ENCODE results near the gene ST3GAL4.
"Not testable (repeated sequence)": the region's sequence is repeated elsewhere in the genome, so short reads cannot be mapped to it uniquely, and the experiment has no call there.

The ST3GAL4 gene, protein sequence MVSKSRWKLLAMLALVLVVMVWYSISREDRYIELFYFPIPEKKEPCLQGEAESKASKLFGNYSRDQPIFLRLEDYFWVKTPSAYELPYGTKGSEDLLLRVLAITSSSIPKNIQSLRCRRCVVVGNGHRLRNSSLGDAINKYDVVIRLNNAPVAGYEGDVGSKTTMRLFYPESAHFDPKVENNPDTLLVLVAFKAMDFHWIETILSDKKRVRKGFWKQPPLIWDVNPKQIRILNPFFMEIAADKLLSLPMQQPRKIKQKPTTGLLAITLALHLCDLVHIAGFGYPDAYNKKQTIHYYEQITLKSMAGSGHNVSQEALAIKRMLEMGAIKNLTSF

DNA sequence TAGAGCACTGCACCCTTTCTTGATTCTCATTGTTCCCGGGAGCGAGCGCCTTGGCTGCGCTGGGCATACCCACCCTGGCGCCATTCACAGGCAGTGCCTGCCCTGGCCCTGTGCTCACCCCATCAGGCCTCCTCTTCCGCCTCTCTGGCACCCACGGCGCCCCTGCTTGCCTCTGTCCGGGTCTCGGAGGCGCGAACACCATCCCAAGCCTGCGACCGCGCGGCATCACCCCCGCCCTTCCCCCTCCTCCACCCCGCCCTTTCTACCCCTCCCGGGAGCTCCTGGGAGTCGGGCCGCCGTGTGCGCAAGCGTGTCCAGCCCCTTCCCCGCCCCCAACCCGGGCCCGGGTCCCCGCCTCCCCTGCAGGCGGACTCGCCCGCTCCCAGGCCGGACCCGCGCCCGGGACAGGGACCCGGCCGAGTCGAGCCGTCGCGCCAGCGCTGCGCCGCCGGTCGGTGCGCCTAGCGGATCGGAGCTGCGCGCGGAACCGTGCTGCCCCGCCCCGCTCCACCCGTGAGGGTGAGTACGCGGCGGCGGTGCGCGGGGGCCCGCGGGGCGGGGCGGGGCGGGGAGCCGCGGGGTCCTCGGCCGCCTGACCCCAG, at the start of gene ST3GAL4:
Gene ST3GAL4 (plus strand): TSS at position 363 of the 602 bp plus-strand sequence. CDS start 50,470 bp downstream, outside the sequence.
- peak; percentile 94 for DNase-seq

DNA sequence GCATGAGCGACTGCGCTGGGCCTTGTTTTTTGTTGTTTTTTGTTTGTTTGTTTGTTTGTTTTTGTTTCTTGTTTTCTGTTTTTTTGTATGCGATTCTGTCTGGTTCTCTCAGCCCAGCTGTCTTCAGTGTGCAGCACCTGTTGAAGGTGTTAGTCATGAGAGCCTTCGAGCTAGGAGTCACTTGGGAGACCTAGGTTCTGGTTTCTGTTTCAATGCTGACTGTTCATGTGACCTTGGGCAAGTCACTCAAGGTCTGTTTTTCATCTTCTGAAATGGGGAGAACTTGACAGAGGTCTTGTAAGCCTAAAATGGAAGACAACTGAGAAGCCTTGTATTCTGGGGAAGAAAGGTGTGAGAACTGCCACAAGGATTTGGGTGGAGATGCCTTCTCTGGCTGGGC, 49.8 kb upstream of the ST3GAL4 start:
- peak; percentile 10 for DNase-seq

DNA sequence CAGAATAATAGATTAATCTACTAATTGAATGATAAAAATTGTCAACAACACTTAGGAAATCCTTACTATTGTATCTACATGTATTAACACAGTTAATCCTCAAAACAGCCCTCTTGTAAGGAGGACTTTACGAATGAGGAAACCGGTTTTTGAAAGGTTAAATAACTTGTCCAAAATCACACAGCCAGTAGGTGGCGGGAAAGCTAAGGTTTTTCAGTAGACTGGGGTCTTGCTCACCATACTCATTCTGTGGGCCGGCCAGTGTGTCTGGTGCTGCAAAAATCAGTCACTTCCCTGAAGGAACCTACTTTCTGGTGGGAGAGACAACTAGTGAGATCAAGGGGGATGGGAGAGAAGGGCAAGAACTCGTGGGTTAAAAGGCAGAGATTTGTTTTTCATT, 47.8 kb upstream of the ST3GAL4 start:
- DNase-seq: peak; percentile 42

DNA sequence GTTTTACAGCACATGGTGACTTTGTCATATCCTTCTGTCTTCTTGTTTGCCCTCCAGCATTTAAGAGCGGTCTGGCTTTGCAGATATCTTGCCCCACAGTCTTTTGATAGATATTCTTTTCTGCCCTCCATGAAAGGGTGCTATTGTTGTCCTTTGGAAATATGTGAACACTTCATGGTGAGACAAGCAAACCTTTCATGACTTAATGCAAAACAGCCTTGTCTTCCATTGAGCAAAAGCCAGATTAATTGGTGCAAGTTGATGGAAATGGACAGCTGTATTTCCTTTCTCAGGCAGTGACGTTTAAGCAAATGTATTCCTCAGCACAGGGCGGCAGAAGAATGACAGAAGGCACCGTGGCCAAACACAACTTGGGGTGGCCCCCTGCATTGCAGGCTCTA, 47.2 kb upstream of the ST3GAL4 start:
- DNase-seq: peak; percentile 30

DNA sequence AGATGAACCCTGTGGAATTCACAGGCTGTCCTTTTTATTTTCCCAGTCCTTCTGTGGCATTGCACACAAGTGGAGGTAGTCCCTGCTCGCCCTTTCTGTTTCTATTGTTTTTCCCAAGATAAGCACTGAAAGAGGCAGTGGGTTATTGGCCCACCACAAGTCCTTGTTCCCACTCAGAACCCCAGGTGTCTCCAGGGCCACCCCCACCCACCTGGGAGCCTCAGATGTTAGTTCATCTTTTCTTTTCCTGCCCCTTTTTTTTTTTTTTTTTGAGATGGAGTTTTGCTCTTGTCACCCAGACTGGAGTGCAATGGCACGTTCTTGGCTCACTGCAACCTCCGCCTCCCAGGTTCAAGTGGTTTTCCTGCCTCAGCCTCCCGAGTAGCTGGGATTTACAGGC, 46.7 kb upstream of the ST3GAL4 start:
- not testable (repeated sequence) for DNase-seq

DNA sequence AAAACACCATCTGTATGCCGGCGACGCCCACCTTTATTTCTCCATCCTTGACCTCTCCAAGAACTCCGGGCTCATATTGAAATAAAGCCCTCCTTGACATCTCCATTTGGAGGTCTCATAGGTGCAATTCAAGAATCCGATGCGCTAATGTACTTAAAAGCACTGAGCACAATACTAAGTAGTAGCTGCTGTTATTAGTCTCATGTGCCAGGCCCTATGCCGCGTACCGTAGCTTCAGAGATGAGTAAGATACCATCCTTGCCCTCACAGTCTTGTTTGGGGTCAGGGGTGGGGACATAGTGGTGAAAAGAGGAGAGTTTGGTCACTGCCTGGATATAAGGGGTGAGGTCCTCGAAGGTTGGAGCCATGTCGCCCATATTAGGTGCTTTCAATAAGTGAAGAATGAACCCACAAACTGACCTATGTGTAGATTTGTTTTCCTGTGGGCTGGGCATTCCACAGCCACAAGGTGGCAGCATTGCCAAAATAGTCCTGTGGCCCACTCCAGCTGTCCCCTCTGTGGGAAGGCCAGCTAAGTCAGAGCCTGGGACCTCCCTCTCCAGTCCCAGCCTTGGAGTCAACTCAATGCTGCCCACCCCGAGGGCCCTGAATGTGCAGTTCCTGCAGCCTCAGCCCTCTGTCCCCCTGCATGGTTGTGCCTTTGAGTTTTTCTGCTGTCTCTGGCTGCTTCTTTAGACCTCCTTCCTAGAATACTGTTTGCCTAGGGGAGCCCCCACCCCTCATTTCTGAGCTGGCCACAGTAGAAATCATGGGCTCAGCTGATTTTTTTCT, 45.1 kb upstream of the ST3GAL4 start:
- DNase-seq: peak; percentile 84

DNA sequence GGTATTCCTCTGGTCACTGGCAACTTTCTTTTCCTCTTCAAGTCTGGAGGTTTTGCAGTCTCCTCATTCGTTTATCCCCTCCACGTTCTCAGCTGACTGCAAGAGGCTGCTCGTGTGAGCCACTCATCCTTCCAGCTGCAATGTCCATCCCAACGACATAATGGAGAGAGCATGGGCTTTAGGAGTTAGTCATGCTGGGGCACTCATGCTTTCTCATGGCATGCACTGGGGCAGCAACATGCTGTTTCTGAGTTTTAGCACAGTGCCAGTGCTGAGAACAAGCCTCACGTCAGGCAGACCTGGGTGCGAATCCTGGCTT, 44.5 kb upstream of the ST3GAL4 start:
- no peak for DNase-seq

DNA sequence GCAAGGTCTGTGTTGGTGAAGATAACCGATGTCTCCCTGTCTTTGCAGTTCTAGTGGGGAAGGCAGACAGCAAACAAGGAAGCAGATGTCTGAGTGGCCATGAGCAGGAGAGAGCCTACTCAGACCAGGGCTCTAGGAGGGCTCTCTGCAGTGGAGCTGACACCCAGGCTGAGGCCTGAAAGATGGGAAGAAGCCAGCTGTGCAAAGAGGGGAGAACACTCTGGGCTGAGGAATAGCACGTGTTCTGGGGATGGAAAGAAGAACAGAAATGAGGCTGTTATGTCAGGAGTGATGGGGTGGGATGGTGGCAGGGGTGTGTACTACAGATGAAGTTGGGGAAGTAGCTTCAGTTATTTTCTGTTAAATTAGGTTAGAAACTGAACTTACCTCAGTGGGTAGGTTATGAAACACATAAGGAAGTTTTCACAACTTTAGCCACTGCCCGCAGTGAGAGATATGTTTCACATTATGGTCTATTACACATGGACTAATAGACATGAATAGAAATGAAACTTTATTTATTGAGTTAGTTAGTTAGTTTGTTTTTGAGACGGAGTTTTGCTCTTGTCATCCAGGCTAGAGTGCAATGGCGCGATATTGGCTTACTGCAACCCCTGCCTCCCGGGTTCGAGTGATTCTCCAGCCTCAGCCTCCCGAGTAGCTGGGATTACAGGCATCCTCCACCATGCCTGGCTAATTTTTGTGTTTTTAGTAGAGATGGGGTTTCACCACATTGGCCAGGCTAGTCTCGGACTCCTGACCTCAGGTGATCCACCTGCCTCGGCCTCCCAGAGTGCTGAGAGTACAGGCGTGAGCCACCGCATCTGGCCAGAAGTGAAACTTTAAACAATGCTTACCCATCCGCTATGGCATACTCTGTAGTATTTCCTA, 43.8 kb upstream of the ST3GAL4 start:
- no peak for DNase-seq

DNA sequence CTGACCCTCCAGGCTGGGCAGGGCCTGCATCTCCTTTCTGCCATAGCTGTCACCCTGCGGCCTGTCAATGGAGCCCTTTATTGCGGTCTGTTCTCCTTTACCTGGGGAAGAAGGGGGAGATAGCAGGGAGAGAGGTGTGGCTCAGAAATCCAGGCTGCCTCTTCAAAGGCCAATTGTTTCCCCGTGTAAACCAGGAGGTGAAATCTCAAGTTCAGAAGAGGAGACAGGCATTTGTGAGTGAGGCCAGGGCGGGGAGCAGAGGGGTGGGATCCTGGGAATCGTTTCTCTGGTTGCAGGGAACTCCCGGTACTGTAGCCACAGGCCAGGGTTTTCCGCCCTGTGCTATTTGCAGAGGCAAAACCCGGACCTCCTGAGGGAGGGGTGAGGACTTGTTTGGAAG, 42.5 kb upstream of the ST3GAL4 start:
- DNase-seq: no peak

DNA sequence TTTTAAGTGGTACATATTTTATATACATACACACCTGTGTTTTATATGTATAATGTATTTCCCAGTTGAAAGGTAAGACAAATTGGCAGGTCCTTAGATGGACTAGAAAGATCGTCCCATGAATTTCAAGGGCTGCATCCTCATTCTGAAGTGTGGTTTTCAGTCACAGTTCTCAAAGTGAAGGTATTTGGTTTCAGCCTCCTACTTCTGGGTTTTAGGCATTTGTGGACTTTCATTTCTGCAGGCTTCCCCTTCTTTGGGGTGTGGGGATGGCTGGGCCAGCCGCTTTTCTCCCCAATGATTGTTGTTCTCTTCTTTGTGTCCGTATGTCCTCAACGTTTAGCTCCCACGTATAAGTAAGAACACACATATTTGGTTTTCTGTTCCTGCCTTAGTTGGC, 41.7 kb upstream of the ST3GAL4 start:
- DNase-seq: no peak

DNA sequence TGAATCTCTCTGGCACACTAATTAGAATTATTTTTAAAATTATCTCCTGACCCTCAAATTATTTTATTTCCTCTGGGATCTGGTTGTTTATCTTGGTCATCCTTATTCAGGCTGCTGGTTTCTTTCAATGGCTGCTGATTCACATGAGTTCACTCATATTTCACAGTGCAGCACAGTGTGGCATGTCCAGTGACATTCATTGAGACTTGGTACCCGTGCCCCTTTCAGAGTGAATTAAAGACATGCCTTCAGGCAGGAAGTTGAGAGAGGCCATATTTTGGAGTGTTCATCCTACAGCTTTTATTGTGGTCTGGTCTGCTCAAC, 38.1 kb upstream of the ST3GAL4 start:
- DNase-seq: no peak

DNA sequence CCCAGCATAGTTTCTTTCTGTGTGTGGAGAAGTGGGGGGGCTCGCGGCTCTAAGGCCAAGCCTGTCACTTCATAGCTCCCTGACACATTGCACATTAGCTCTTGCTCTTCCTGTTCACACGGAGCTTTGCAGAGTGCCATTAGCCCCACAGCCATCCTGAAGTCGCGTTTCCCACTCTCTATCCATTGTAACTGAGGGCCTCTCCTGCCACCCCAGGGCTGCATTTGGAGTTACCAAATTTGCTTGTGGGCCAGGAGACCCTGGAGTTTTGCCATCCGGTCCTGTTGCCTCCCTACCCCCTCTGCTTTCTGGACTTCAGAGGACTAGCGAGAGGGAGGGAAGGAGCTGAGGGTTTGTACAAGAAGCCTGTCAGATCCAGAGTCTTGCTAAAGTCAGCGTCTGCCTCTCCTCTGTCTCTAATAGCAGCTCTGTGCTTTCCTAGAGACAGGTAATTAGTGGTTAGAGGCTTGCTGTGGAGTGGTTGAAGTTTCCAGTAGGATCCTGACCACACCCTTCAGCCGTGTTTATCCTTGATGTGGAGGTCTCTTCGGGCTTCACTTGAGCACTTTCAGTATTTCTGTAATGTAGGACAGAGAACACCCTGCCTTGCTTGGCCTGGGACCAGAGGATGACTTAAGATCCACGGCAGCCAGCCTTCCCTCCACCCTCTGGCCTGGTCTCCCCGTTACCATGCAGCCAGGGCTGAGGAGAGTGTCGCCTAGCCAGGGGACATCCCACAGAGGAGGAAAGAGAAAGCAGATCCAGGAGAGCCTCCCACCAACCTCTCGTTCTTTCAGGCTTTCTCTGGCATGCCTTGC, 37.5 kb upstream of the ST3GAL4 start:
- DNase-seq: no peak

DNA sequence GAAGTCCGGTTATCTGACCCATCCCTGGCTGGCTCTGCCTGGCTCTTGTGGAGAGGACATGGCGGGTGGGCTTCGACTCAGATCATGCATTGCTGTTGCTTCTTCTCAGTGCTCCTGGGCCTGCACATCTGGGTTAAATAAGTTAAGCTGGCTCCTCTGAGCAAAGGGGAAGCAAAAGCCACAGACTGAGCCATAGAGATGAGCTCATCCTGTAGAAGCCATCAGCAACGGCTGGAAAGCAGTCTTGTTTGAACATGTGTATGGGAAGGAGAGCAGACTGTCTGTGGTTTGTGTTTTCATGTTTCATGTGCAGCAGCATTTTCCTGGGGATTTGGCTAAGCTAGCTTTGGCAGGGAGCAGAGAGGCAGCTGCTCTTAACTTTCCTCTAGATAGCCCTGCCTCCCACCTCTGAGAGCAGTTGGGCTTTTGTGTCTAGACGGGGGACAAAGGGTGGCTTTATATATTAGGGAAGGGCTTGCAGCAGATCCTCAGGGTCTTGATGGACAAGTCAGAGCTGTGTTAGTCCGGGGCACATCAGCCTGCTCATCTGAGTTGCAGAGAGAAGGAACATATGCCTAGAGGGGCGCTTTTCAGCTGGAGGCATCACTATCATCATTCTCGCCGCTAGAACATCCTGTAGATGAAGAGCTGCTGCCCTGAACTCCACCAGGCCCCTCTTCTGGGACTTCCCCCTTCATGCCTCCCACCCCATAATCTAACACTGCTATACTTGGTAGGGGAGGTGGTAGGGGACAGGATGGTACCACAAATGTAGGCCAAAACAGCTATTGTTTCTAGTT, 36.7 kb upstream of the ST3GAL4 start:
- peak; percentile 93 for DNase-seq

DNA sequence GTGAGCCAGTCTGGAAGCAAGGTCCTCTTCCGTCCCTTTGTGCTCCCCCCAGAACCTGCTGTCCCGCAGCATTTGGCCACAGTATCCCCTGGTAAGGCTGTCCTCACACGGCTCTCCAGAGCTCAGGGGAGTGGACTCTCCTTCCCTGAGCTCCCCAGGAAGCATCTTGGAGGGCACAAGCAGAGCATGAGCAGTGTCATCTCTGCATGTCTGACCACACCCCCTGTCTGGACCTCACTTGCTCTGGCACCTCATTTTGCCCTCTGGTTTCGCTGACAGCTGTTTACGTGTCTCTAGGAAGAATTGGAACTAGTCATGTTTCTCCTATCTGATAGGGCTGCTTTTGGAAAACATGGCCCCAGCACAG, 36.1 kb upstream of the ST3GAL4 start:
- DNase-seq: peak; percentile 36

DNA sequence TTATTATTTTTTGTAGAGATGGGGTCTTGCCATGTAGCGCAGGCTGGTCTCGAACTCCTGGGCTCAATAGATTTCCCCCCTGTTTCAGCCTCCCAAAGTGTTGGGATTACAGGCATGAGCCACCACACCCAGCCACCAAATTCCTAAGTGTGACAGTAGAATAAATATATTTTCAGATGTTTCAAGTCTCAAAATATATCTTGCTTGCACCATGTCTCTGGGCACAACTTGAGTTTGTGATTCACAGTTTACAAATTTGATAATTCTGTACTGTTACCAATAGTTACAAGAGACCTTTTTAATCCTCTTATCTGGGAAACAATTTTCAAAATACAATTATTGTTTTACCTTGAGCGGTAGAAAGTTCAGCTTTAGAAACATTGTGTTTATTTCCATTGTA, 32.5 kb upstream of the ST3GAL4 start:
- DNase-seq: no peak

DNA sequence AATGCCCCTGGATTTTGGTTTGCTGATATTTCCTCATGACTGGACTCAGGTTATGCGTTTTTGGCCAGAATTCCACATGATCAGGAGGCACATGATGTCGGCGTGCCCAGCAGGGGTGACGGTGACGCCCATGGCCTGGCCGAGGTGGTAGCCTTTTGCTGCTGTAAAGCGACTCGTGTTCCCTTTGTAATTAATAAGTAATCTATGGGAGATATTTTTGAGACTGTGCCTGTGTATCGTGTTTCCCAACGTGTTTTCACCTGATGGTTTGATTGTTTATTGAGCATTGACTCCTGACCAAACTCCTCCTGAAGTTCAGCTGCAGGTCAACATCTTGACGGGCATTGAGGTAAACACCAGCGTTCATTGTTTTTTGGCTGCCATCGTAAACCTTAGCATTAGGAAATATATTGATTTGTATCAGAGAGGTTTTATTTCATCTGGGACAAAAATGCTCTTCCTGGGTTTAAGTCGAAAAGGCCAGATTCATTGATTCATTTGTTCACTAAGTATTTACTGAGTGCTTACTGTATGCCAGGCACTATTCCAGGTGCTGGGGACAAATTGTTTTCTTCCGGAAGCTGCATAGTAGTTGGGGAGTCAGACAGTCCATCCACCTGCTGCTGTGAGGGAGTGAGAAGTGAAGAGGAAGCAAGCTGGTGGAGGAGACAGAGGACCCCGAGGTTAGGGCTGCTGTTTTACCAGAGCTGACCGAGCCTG, 28.0 kb upstream of the ST3GAL4 start:
- DNase-seq: peak; percentile 8

DNA sequence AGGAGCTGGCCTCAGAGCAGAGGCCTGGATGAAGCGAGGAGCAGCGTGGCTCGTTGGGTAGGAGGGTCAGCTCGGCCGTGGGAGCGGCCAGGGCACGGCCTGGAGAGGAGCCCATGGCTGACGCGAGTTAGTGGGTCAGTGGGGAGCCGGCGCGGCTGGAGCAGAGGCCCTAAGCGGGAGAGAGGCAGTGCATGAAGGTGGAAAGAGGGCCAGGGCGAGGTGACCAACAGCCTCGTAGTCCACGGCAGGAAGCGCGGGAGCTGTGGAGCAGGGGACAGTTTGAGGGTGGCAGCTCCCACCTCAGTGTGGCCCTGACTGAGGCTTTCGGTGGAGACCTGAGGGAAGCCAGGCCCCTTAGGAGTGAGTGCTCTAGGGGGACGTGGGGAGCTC, 27.5 kb upstream of the ST3GAL4 start:
- peak; percentile 12 for DNase-seq

DNA sequence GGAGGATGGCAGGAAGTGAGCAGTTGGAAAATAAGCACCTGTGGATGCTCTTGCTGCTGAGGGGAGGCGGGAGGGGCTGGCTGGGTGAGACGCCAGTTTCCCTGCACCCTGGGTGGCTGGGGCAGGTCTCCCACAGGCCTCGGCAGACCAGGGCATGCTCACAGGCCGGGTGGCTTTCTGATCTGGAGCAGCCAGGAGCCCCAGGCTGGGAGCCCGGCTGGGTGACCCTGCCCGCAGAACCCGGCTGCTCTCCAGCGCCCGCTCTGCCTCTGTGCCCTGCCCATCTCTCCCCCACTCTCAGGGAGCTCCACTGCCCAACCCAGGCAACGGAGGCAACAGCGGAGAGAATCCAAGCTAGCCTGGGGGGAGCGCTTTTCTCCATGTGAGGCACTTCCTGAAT, 27.0 kb upstream of the ST3GAL4 start:
- DNase-seq: peak; percentile 12

DNA sequence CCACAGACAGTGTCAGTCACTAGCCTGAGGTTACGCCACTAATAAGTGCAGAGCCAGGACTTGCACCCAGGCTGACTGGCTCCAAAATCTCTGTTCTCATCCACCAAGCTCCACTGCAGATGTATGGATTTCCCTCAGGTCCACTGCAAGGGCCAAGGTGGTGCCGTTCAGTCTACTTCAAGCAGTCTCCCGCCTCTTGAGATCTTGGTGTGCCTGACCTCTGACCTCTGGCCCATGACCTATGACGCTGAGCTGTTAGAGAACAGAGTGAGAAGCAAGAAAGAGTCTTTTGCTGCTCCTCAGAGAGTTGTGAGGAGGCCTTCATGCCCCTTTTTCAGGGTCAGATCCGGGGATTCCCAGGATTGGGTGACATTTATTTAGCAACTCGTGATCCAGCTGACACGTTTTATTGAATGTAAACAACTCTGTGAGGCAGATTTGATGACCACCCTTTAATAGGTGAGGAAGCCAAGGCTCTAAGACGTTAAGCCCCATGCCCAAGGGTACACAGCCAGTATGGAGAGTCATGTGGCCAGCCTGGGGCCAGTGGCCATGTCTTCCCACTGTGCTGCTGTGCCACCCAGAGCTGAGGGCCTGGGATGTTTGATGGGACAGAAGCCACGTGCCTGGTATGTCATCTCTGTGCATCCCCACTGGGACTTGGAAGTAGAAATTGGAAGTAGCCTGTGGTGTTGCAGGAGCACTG, 26.4 kb upstream of the ST3GAL4 start:
- DNase-seq: peak; percentile 14

DNA sequence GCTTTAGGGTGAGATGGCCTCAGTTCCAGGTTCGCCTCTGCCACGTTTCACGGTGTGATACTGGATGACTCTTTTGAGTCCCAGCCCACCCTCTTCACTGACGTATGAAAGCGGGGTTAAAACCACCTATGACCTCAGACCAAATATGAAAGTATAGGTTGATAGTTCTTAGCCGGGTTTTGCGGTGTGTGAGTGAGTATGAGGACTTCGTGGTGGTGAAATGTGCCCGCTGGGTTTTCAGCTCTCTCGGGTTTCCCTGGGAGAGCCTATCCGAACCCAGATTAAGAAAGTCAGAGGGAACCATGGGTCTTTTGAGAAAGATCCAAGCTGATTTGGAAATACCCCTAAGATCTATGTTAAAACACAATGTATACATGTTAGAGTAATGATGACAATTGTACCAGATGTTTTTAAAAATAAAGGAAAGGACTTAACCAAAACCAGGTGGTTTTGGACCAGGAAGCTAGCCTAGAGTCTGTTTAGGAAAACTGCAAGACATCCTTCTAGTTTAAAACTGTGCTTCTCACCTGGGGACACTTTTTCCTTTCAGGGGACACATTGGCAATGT, 25.8 kb upstream of the ST3GAL4 start:
- DNase-seq: peak; percentile 18
